GM18870 (cell line): ENCODE measurements around the gene AFAP1L2.
"Not testable (repeated sequence)": the region's sequence is repeated elsewhere in the genome, so short reads cannot be mapped to it uniquely, and the experiment has no call there.

Experiments used
- ATAC-seq: cut with Tn5 transposase; IDR thresholded peaks from one replicate; pipeline ENCODE4 v1.9.1; 2021; ENCODE audit warnings: moderate library complexity; ENCODE audit not compliant: unreplicated experiment

Gene AFAP1L2

GRCh38 chr10:114364726-114365125 is 39.6 kb downstream of the AFAP1L2 start:
- ATAC-seq, result no peak

DNA sequence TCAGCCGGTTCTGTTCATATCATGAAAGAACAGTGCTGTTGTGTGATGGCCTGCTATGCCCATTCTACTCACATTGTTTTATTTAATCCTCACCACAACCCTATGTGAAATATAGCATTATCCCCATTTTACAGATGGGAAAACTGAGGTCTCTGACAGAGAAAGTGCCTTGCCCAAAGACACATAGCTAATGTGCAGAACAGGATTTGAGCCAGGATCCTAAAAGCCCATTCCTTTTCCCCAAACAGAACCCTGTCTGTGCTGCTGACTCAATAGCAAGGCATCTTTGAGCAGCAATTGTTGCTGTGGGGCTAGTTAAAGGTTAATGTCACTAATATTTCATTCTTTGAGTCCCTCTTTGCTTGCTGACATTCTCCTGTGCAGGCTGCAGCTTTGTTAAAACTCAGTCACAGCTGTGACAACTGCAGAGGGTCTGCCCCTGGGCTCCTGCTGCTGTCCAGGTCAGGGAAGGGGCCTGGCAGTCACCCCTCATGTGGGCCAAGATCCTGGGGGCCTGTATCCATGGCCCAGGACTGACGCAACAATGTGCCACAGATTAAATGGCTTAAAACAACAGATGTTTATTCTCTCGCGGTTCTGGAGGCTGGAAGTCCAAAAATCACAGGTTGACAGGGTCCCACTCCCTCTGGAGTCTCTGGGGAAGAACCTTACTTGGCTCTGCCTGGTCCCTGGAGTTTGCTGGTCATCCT is 40.4 kb downstream of the AFAP1L2 start:
- ATAC-seq, result no peak

- ATAC-seq, result no peak
These were observed 41.4 kb downstream of the AFAP1L2 start for GRCh38 chr10:114362826-114363355.

- ATAC-seq, result no peak
These were observed 44.4 kb downstream of the AFAP1L2 start for GRCh38 chr10:114359953-114360345.

GRCh38 chr10:114359041-114359952 is 45.0 kb downstream of the AFAP1L2 start:
- ATAC-seq, result no peak

DNA sequence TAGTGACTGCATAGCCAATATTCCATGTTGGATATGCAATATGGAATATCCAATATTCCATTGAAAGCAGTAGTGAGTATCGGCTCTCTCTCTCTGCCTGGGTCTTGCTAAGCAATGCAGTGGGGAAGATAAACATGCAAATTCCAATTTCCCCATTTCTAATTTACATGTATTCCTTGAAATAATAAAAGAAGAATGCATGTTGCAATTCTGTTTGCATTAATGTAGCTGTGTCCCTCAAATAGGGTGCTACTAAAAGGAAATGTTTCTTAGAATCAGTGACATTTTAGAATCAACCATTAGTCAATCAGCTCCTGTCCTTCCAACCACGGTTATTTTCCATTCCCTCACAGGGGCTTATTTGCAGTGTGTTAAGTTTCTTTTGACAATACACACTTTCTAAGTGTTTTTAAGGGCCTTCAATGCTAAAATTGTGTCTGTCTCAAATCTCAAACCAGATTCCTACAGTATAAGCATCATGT is 46.7 kb downstream of the AFAP1L2 start:
- ATAC-seq, result no peak

DNA sequence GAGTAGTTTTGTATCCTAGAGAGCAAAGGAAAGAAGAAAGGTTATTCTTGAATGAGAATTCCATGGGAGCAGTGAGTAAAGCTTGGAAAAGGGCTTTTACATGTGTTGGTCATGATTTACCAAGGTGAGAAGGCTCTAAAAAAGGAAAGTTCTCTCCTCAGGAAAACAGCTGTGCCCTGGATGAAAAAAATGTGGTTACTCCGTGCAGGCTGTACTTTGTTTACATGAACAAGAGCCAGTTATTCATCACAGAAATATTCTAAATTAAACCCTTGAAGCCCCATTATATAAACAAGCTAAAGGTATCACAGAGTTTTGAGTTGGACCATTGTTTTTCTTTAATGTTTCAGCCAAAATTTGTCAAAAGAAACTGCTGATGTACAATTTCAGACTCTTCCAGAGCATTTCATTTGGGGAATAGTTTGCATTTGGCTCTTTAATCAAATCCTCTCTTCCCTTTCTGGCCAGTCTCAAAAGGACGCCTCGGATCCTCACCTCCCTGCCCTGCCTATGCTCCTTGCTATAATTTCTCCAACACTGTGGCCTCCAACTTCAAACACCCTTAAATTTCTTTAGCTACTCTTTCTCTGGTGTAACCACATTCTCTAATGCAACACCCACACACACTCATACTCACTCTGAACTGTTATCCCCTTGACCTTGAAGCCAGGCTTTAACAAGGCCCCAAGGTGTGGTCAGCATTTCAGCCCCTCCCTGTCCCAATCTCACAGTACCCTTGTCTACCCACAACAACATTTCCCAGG is 47.4 kb downstream of the AFAP1L2 start:
- ATAC-seq, result no peak

DNA sequence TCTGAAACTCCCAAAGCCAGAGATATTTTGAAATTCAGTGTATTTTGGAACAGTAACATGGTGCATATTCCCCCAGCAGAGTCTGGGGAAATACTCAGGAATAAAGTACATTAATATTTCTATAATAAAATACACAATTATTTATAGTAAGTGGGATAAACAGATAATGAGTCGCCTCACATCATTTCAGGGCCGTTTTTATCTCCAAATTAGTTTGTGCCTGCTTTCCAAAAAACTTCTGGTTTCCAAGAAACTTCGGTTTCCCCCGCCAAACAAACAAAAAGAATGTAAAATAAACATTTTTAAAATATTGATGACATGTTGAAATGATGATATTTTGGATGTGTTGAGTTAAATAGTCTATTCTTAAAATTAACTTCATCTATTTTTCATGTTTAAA is 48.2 kb downstream of the AFAP1L2 start:
- no peak for ATAC-seq

DNA sequence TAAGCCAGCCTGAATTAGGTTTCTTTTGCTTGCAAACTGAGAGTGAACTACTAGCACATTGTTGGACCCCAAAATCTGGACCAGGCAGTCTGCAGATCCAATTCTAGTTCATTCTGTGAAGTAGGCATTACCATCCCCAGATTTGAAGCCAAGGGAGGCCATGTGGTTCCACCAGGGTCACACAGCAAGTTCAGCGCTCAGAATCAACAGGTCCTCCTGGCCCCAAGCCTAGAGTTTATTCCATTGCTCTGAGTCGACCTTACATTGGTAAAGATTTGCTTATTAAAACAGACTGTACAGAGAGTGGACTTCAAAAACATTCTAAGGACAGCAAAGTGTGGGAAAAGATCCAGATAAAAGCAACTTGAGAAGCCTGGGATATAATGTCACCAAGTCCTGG is 50.9 kb downstream of the AFAP1L2 start:
- no peak for ATAC-seq

- no peak for ATAC-seq
These were observed 51.5 kb downstream of the AFAP1L2 start for GRCh38 chr10:114352653-114353298.

DNA sequence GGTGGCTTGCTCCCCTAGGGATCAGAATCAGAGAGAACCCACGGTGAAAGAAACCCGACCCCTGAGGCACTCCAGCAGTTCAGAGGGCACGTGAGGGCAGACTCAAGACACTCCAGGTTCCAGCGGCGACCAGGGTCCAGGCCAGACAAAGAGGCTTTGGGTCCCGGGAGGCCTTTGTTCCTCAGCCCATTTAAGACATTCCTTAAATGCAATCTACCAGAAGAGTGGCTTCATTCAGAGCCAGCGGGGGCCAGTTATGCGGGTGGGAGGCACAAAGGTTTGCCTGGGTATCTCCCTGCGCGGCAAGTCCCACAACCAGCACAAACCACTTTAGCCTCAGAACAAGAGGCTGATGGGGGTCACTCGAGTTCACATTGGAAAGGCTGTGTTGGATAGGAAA is 53.6 kb downstream of the AFAP1L2 start:
- ATAC-seq, result no peak

- ATAC-seq, result no peak
These were observed 54.6 kb downstream of the AFAP1L2 start for GRCh38 chr10:114349522-114350215.

- not testable (repeated sequence) for ATAC-seq
These were observed 55.2 kb downstream of the AFAP1L2 start for GRCh38 chr10:114349071-114349470.

DNA sequence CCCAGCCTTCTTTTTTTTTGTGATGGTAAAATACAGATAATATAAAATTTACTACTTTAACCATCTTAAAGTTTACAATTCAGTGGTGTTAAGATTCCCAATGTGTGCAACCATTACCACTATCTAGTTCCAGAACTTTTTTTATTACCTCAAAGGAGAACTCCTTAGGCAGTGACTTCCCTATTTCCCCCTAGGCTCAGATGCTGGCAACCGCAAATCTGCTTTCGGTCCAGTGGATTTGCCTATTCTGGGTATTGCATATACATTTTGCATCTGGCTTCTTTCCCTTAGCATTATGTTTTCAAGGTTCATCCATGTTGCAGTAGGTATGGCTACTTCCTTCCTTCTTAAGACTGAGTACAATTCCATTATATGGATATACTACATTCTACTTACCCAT is 56.5 kb downstream of the AFAP1L2 start:
- no peak for ATAC-seq

DNA sequence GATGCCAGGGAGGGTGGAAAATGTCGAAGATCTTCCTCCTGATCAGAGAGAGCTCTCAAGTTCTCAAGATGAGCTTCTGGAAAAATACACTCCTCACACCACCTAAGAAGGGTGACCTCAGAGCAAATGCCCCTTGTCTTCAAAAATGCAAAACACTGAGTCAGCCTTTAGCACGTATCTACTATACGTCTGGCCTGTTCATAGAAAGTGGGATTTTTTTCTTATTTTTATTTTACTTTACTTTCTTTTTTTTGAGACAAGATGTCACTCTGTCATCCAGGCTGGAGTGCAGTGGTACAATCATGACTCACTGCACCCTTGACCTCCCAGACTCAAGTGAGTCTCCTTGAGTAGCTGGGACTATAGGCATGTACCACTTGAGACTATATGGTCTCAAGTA is 57.1 kb downstream of the AFAP1L2 start:
- no peak for ATAC-seq

- no peak for ATAC-seq
These were observed 57.9 kb downstream of the AFAP1L2 start for GRCh38 chr10:114346176-114347031.

- no peak for ATAC-seq
These were observed 58.6 kb downstream of the AFAP1L2 start for GRCh38 chr10:114345701-114346100.

DNA sequence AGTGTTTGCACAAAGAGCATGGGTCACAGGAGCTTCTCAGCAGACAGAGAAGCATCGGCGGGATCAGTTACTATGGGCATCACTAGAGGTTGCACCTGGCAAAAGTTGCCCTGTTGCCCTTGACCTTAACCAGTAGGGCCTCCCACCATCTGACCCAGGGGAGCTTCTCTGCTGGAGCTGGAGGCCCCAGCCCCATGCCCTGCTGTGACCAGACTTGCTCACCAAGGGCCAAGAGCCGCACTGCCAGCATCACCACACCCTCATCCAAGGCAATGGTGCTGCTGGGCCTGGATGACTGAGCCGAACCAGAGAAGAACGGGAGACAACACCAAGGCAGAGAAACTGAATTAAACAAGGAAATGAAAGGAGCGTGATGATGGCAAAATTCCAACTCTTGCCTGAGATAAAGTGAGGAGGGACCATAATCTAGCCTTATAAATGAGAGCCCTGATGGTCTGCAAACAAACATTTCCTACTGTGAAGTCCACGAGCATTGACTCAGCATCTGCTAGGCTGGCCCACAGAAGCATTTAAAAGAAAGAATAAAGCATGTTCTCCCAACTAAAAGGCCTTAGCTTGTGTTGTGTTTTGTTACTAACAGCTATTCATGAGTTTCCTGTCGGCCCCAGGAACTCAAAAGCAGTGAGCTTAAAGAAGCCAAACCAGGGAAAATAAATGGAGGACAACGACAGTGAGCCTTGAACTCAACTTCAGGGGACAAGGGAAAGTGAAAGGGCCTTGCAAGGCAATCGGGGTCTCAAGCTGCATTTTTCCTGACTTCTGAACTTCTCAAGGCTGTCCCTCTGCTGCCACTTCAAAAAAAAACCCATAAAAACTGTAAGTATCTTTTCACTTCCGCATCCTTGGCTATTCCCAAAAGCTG is 60.4 kb downstream of the AFAP1L2 start:
- ATAC-seq, result no peak
